ENCODE data around the gene ACAD10. TPM values are rescaled to one million over a fixed set of nuclear protein-coding genes. Genes with fewer than 3 reads are reported as not detected.

The ACAD10 gene
- total and polyA plus RNA-seq, 2 of the 13 experiments (the other 11 are each of a cell fraction or from before 2014, with no cell fraction given) = 15.2 to 16.3 TPM

DNA sequence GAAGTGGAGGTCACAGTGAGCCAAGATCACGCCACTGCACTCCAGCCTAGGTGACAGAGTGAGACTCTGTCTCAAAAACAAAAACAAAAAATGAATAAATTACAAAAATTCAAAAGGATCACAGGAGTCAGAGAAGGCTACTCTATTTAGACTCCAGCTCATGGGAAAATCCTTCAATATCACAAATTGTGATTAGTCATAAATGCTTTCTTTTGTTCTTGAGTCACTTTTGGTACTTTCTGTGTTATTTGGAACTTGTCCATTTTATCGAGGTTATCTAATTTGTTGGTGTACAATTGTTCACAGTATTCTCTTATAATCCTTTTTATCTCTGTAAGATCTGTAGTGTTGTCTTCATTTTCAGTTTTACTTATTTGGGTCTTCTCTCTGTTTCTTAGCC, 99.8 kb downstream of the ACAD10 start (continued):
- TF ChIP-seq, protein P1, sequence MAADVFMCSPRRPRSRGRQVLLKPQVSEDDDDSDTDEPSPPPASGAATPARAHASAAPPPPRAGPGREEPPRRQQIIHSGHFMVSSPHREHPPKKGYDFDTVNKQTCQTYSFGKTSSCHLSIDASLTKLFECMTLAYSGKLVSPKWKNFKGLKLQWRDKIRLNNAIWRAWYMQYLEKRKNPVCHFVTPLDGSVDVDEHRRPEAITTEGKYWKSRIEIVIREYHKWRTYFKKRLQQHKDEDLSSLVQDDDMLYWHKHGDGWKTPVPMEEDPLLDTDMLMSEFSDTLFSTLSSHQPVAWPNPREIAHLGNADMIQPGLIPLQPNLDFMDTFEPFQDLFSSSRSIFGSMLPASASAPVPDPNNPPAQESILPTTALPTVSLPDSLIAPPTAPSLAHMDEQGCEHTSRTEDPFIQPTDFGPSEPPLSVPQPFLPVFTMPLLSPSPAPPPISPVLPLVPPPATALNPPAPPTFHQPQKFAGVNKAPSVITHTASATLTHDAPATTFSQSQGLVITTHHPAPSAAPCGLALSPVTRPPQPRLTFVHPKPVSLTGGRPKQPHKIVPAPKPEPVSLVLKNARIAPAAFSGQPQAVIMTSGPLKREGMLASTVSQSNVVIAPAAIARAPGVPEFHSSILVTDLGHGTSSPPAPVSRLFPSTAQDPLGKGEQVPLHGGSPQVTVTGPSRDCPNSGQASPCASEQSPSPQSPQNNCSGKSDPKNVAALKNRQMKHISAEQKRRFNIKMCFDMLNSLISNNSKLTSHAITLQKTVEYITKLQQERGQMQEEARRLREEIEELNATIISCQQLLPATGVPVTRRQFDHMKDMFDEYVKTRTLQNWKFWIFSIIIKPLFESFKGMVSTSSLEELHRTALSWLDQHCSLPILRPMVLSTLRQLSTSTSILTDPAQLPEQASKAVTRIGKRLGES (CRISPR knock-in tag; IDR thresholded peaks at IDR 0.05; ENCODE audit: borderline replicate concordance) = no peak
- TF ChIP-seq ZNF441 (CRISPR knock-in tag; IDR thresholded peaks at IDR 0.05; ENCODE audit: borderline replicate concordance) = no peak
- TF ChIP-seq, protein P2, sequence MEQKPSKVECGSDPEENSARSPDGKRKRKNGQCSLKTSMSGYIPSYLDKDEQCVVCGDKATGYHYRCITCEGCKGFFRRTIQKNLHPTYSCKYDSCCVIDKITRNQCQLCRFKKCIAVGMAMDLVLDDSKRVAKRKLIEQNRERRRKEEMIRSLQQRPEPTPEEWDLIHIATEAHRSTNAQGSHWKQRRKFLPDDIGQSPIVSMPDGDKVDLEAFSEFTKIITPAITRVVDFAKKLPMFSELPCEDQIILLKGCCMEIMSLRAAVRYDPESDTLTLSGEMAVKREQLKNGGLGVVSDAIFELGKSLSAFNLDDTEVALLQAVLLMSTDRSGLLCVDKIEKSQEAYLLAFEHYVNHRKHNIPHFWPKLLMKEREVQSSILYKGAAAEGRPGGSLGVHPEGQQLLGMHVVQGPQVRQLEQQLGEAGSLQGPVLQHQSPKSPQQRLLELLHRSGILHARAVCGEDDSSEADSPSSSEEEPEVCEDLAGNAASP (CRISPR knock-in tag; IDR thresholded peaks at IDR 0.05; ENCODE audit: borderline replicate concordance) = no peak
- TF ChIP-seq CCDC6 (CRISPR knock-in tag; IDR thresholded peaks at IDR 0.05) = no peak
- no peak for TF ChIP-seq ZNF546 (CRISPR knock-in tag; conservative IDR thresholded peaks at IDR 0.05)
- TF ChIP-seq SALL2 (CRISPR knock-in tag; IDR thresholded peaks at IDR 0.05) = no peak

DNA sequence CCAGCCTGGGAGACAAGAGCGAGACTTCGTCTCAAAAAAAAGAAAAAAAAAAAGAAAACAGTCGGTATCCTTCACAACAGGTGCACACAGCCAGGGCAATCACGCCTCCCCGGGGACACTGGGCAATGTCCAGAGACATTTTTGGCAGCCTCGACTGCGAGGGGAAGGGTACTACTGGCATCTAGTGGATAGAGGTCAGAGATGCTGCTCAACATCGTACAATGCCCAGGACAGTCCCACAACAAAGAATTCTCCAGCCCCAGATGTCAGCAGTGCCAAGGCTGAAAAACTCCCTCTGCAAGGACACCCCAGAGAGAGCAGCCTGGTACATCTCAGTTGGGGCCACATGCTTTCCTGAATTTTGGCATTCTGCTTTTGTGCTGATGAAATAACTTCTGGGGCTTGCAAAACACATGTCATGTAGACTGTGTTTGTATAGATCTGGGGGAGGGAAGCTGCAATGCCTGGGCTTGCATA, 102.4 kb downstream of the ACAD10 start:
- no TSS peak for BruUV-seq (replicated peaks)
- in situ Hi-C loops (cut with HindIII; ENCODE audit: extremely low pct_ligation_motif_present, low pct_unique_long_range_greater_than_20kb) = no loop called here
- TF ChIP-seq, protein P3, sequence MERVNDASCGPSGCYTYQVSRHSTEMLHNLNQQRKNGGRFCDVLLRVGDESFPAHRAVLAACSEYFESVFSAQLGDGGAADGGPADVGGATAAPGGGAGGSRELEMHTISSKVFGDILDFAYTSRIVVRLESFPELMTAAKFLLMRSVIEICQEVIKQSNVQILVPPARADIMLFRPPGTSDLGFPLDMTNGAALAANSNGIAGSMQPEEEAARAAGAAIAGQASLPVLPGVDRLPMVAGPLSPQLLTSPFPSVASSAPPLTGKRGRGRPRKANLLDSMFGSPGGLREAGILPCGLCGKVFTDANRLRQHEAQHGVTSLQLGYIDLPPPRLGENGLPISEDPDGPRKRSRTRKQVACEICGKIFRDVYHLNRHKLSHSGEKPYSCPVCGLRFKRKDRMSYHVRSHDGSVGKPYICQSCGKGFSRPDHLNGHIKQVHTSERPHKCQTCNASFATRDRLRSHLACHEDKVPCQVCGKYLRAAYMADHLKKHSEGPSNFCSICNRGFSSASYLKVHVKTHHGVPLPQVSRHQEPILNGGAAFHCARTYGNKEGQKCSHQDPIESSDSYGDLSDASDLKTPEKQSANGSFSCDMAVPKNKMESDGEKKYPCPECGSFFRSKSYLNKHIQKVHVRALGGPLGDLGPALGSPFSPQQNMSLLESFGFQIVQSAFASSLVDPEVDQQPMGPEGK (CRISPR knock-in tag; IDR thresholded peaks at IDR 0.05) = peak; percentile 68
- TF ChIP-seq, protein P4, sequence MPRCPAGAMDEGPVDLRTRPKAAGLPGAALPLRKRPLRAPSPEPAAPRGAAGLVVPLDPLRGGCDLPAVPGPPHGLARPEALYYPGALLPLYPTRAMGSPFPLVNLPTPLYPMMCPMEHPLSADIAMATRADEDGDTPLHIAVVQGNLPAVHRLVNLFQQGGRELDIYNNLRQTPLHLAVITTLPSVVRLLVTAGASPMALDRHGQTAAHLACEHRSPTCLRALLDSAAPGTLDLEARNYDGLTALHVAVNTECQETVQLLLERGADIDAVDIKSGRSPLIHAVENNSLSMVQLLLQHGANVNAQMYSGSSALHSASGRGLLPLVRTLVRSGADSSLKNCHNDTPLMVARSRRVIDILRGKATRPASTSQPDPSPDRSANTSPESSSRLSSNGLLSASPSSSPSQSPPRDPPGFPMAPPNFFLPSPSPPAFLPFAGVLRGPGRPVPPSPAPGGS (CRISPR knock-in tag; IDR thresholded peaks at IDR 0.05) = no peak
- TF ChIP-seq SOX6 (IDR thresholded peaks at IDR 0.05) (no peak), SOX6 (CRISPR knock-in tag; IDR thresholded peaks at IDR 0.05) (peak; percentile 36; the same call in 1 of the 2 replicates), MXI1 (IDR thresholded peaks at IDR 0.05; ENCODE audit: borderline replicate concordance, low read depth, low read length) (no peak), ZNF615 (CRISPR knock-in tag; IDR thresholded peaks at IDR 0.05; ENCODE audit: borderline replicate concordance) (no peak)
- TF ChIP-seq, protein P5, sequence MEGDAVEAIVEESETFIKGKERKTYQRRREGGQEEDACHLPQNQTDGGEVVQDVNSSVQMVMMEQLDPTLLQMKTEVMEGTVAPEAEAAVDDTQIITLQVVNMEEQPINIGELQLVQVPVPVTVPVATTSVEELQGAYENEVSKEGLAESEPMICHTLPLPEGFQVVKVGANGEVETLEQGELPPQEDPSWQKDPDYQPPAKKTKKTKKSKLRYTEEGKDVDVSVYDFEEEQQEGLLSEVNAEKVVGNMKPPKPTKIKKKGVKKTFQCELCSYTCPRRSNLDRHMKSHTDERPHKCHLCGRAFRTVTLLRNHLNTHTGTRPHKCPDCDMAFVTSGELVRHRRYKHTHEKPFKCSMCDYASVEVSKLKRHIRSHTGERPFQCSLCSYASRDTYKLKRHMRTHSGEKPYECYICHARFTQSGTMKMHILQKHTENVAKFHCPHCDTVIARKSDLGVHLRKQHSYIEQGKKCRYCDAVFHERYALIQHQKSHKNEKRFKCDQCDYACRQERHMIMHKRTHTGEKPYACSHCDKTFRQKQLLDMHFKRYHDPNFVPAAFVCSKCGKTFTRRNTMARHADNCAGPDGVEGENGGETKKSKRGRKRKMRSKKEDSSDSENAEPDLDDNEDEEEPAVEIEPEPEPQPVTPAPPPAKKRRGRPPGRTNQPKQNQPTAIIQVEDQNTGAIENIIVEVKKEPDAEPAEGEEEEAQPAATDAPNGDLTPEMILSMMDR (CRISPR knock-in tag; IDR thresholded peaks at IDR 0.05) = peak; percentile 82

More for the DNA sequence above, 102.4 kb downstream of the ACAD10 start:
- DNase-seq (ENCODE audit: low spot score) (no peak), ATAC-seq (peak; percentile 75), FAIRE-seq (peak; percentile 72)
- ChIA-PET CTCF (ENCODE audit: low intra/inter-chr PET ratio, low total read pairs) (interaction anchor here (1.0 to 4.0 kb wide), 2 partner anchors 34 to 39 kb away, joined by 4 to 43 read pairs; no protein-coding TSS in a partner anchor), POLR2A (interaction anchor here (1.0 to 3.5 kb wide), 5 partner anchors 11 to 35 kb away, joined by 3 to 17 read pairs (median 5); partner anchors contain the start of gene ALDH2)
- peaks cover 36 to 64% of the 10 kb centered on the region in 2 experiments; a peak in 4 of 5 replicates for H3K36me3 ChIP-seq (replicated peaks in 1 of 2; ENCODE audit: control insufficient read depth in 1 of 2, insufficient read depth in 2 of 2, low read length in 2 of 2)
- H3K4me3 ChIP-seq (replicated peaks in 1 of 3; ENCODE audit: insufficient read depth in 1 of 3, low read depth in 2 of 3, low read length in 3 of 3) = no peak overlapping the region
- no peaks in the 10 kb centered on the region for H3K27me3 ChIP-seq (ENCODE audit: control insufficient read depth in 1 of 2, insufficient read depth in 2 of 2, low read length in 2 of 2)
- H2AFZ ChIP-seq (ENCODE audit: low read length) = no peak overlapping the region
- no peaks in the 10 kb centered on the region for H3K9me3 ChIP-seq (ENCODE audit: low read length)
- no peaks in the 10 kb centered on the region for H3K79me2 ChIP-seq (ENCODE audit: insufficient read depth, low read length)
- whole genome bisulfite sequencing (ENCODE audit: low lambda C conversion rate) = 59% methylated on average over 8 of the region's 8 CpGs
- no peaks in the 10 kb centered on the region for H4K20me1 ChIP-seq (ENCODE audit: insufficient read depth, low read length)
- intact Hi-C loops (cut with micrococcal nuclease; ENCODE audit: unreplicated experiment) = loop anchor here (1.0 kb wide), 1 partner anchor 35 kb away; no protein-coding TSS in a partner anchor
- peaks cover 36% of the 10 kb centered on the region for H3K4me1 ChIP-seq (ENCODE audit: insufficient read depth, low read length)
- no peak overlapping the region for H3K4me2 ChIP-seq (ENCODE audit: low read depth, low read length)
- no peak overlapping the region for H3K27ac ChIP-seq (ENCODE audit: extremely low read length, insufficient read depth, low read length)
- H3K9ac ChIP-seq (ENCODE audit: insufficient read depth, low read depth, low read length) = no peak overlapping the region

Data from HepG2 (cell line).